ENCODE results near the gene MYH10.

- TF ChIP-seq EZH2 (IDR thresholded peaks at IDR 0.05; ENCODE audit: insufficient read depth, poor library complexity, severe bottlenecking), result no peak
- no peak for TF ChIP-seq EZH2phosphoT487 (IDR thresholded peaks at IDR 0.05; ENCODE audit: insufficient read depth, low read depth)
Measured at GRCh38 chr17:8472663-8473062, 157.9 kb downstream of the MYH10 start.
